Transverse colon (tissue), 3 donors: ENCODE results near the gene TNNI2.

Experiments used
- EP300 ChIP-seq: sonication (generic); formaldehyde crosslinking; IDR thresholded peaks from one replicate; pipeline ENCODE4 v1.6.1; 2017; ENCODE audit warnings: antibody characterized with exemption, low read depth
- TF ChIP-seq, protein P1 (sequence below), 5 experiments: fragments of 200-600 bp in 3 of 5; fragments of 450-650 bp in 2 of 5; sonication (generic) in 3 of 5; IDR thresholded peaks; 1 replicate in 2 of 5; 2 replicates in 3 of 5; pipeline ENCODE4 v1.5.1; 2016 to 2017; ENCODE audit warnings: antibody characterized with exemption in 5 of 5, inconsistent platforms in 3 of 5, mild to moderate bottlenecking in 2 of 5, moderate library complexity in 1 of 5

GRCh38 chr11:1832211-1832919, 6.4 kb upstream of the TNNI2 start:
- TF ChIP-seq, protein P1, sequence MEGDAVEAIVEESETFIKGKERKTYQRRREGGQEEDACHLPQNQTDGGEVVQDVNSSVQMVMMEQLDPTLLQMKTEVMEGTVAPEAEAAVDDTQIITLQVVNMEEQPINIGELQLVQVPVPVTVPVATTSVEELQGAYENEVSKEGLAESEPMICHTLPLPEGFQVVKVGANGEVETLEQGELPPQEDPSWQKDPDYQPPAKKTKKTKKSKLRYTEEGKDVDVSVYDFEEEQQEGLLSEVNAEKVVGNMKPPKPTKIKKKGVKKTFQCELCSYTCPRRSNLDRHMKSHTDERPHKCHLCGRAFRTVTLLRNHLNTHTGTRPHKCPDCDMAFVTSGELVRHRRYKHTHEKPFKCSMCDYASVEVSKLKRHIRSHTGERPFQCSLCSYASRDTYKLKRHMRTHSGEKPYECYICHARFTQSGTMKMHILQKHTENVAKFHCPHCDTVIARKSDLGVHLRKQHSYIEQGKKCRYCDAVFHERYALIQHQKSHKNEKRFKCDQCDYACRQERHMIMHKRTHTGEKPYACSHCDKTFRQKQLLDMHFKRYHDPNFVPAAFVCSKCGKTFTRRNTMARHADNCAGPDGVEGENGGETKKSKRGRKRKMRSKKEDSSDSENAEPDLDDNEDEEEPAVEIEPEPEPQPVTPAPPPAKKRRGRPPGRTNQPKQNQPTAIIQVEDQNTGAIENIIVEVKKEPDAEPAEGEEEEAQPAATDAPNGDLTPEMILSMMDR (IDR thresholded peaks at IDR 0.05): peak; percentile 96 to 99 (median 99)
- no peak for TF ChIP-seq EP300
